Lung (tissue), 12 donors: ENCODE measurements around the gene SCUBE3. TPM values are rescaled to one million over a fixed set of nuclear protein-coding genes. Genes with fewer than 3 reads are reported as not detected.

Experiments used
- ATAC-seq: fragments of 200-7000 bp; cut with Tn5 transposase; one replicate; pipeline ENCODE4 v1.9.1; 2020; ENCODE audit warnings: moderate number of reproducible peaks; ENCODE audit not compliant: insufficient read depth, low FRiP score
- DNase-seq, 3 donors: peaks; one replicate each; pipeline ENCODE4 v3.0.0-alpha.2; 2013 to 2017
- H3K27ac ChIP-seq, 2 donors: one replicate each; pipeline ENCODE4 v1.5.1; 2013; ENCODE audit warnings: mild to moderate bottlenecking in 2 of 2, moderate library complexity in 2 of 2, control low read depth in 1 of 2, inconsistent platforms in 1 of 2, low read depth in 1 of 2, low read length in 1 of 2
- H3K27me3 ChIP-seq, 3 donors: one replicate each; pipeline ENCODE4 v1.5.1; 2013; ENCODE audit warnings: low read length in 2 of 3; ENCODE audit not compliant: control insufficient read depth in 3 of 3, insufficient read depth in 3 of 3
- H3K36me3 ChIP-seq, 4 donors: one replicate each; pipeline ENCODE4 v1.5.1; 2013; ENCODE audit warnings: low read length in 4 of 4, mild to moderate bottlenecking in 1 of 4, moderate library complexity in 1 of 4; ENCODE audit not compliant: control insufficient read depth in 4 of 4, insufficient read depth in 4 of 4
- H3K4me1 ChIP-seq, 5 donors: one replicate each; pipeline ENCODE4 v1.5.1; 2013; ENCODE audit warnings: low read length in 5 of 5, mild to moderate bottlenecking in 2 of 5, moderate library complexity in 1 of 5; ENCODE audit not compliant: control insufficient read depth in 5 of 5, insufficient read depth in 5 of 5
- H3K4me3 ChIP-seq: one replicate; pipeline ENCODE4 v1.5.1; 2013; ENCODE audit warnings: mild to moderate bottlenecking, control low read depth, moderate library complexity
- H3K9ac ChIP-seq, 2 donors: one replicate each; pipeline ENCODE4 v1.5.1; 2013; ENCODE audit warnings: low read length in 2 of 2, control low read depth in 1 of 2; ENCODE audit not compliant: insufficient read depth in 1 of 2
- H3K9me3 ChIP-seq, 4 donors: one replicate each; pipeline ENCODE4 v1.5.1; 2013; ENCODE audit warnings: low read length in 3 of 4, mild to moderate bottlenecking in 1 of 4, moderate library complexity in 1 of 4; ENCODE audit not compliant: control insufficient read depth in 4 of 4, insufficient read depth in 3 of 4
- WGBS, 2 donors: extraction: QIAGEN DNeasy Blood & Tissue Kit; methylation state at CpG; one replicate each; pipeline ENCODE4 v1.1.7; 2013; 5-methylcytosine and 5-hydroxymethylcytosine counted together
- polyA plus RNA-seq, 2 donors: library from polyadenylated mRNA; stranded (reverse); fragments of 200-250 nt; gene quantifications; one replicate each; pipeline ENCODE4 v1.2.1, GENCODE V29; 2013
- total RNA-seq, 2 donors: library from RNA; depleted of rRNA in 1 of 2; stranded (reverse); fragments of >200 nt in 1 of 2; gene quantifications; one replicate each; pipeline ENCODE4 v1.2.1, GENCODE V29; 2014 to 2021
- TF ChIP-seq, protein P1 (sequence below): IDR thresholded peaks from 2 replicates; pipeline ENCODE4 v1.5.1; 2012; ENCODE audit warnings: mild to moderate bottlenecking; ENCODE audit errors: control extremely low read depth, extremely low read depth
- donor health status: control.
- donor health status: control.
- donor health status: Bipolar disorder and iron deficiency.
- donor health status: healthy.
- donor health status: DM: yes; HTN: yes; CAD: no.

The SCUBE3 gene
- total and polyA plus RNA-seq, 4 donors: 0.02 to 2.1 (median 0.92) TPM

- Histone ChIP-seq H3K4me3 (no peak overlapping the region), H3K36me3 (no peaks in the 10 kb centered on the region), H3K27me3 (peaks cover 0 to 10% (median 0%) of the 10 kb centered on the region in 3 donors), H3K9me3 (no peaks in the 10 kb centered on the region), H3K4me1 (no peaks in the 10 kb centered on the region), H3K27ac (no peak overlapping the region), H3K9ac (no peak overlapping the region)
- no peak for DNase-seq
- 92 to 97% methylated on average over 7 of the region's 7 CpGs for WGBS, 2 donors
- TF ChIP-seq, protein P1, sequence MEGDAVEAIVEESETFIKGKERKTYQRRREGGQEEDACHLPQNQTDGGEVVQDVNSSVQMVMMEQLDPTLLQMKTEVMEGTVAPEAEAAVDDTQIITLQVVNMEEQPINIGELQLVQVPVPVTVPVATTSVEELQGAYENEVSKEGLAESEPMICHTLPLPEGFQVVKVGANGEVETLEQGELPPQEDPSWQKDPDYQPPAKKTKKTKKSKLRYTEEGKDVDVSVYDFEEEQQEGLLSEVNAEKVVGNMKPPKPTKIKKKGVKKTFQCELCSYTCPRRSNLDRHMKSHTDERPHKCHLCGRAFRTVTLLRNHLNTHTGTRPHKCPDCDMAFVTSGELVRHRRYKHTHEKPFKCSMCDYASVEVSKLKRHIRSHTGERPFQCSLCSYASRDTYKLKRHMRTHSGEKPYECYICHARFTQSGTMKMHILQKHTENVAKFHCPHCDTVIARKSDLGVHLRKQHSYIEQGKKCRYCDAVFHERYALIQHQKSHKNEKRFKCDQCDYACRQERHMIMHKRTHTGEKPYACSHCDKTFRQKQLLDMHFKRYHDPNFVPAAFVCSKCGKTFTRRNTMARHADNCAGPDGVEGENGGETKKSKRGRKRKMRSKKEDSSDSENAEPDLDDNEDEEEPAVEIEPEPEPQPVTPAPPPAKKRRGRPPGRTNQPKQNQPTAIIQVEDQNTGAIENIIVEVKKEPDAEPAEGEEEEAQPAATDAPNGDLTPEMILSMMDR: no peak
- no peak for ATAC-seq
Observed at GRCh38 chr6:35203152-35203670, 10.5 kb upstream of the SCUBE3 start.

GRCh38 chr6:35203680-35204079 lies 10.1 kb upstream of the SCUBE3 start:
- no peaks in the 10 kb centered on the region for H3K4me1 ChIP-seq

DNA sequence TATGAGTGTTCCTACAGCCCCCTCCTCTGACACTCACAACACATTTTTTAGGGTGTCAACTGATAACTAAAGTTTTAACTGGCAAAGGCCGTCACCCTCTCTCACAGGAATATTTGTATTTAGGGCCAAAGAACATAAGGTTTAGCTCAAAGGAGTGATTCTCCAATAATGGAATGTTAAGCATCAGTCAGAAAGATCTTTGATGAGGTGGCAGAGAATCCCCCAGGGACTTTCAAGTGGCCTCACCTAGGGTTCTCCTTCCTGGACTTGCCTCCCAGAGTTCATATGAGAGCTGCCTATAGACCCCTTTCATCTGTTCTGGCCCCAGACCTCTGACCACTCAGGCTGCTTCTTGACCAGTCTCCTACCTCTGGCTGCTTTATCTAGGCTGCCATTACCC lies 7.4 kb upstream of the SCUBE3 start:
- TF ChIP-seq, protein P1: no peak
- peaks cover 0 to 18% (median 0%) of the 10 kb centered on the region in 3 donors for H3K27me3 ChIP-seq
- no peaks in the 10 kb centered on the region for H3K9me3 ChIP-seq
- H3K4me1 ChIP-seq: no peaks in the 10 kb centered on the region
- 81 to 82% methylated on average over 1 of the region's 1 CpG for WGBS, 2 donors
- no peaks in the 10 kb centered on the region for H3K36me3 ChIP-seq
- no peak overlapping the region for H3K27ac ChIP-seq
- ATAC-seq: no peak
- H3K4me3 ChIP-seq: no peak overlapping the region
- DNase-seq: no peak
- H3K9ac ChIP-seq: no peak overlapping the region

More at GRCh38 chr6:35203680-35204079, 10.1 kb upstream of the SCUBE3 start:
- TF ChIP-seq, protein P1: no peak
- no peak for DNase-seq
- no peak overlapping the region for H3K4me3 ChIP-seq
- H3K9ac ChIP-seq: no peak overlapping the region
- no peak overlapping the region for H3K27ac ChIP-seq
- no peaks in the 10 kb centered on the region for H3K9me3 ChIP-seq
- H3K36me3 ChIP-seq: no peaks in the 10 kb centered on the region
- 37 to 47% methylated on average over 2 of the region's 2 CpGs for WGBS, 2 donors
- peaks cover 0 to 10% (median 0%) of the 10 kb centered on the region in 3 donors for H3K27me3 ChIP-seq
- ATAC-seq: no peak

- Histone ChIP-seq H3K9me3 (no peaks in the 10 kb centered on the region), H3K27me3 (peaks cover 0 to 39% (median 10%) of the 10 kb centered on the region in 3 donors), H3K4me3 (no peak overlapping the region), H3K36me3 (no peaks in the 10 kb centered on the region), H3K4me1 (peaks cover 0 to 5% (median 0%) of the 10 kb centered on the region in 5 donors), H3K9ac (no peak overlapping the region), H3K27ac (no peak overlapping the region)
- TF ChIP-seq, protein P1: no peak
- WGBS, 2 donors: 35 to 47% methylated on average over 4 of the region's 4 CpGs
- no peak for ATAC-seq
- DNase-seq: no peak
Observed at GRCh38 chr6:35208419-35208818, 5.3 kb upstream of the SCUBE3 start.
